CD14-positive monocyte (primary cell): ENCODE data around the gene SLX4. TPM values are rescaled to one million over a fixed set of nuclear protein-coding genes. Genes with fewer than 3 reads are reported as not detected.

Experiments used
- DNase-seq, 3 donors: peaks; one replicate each; pipeline ENCODE4 v3.0.0-alpha.2; 2011 to 2022
- H2AFZ ChIP-seq: 2 replicates; pipeline ENCODE4 v1.6.0; 2012; ENCODE audit warnings: mild to moderate bottlenecking, low read depth, low read length, inconsistent platforms; ENCODE audit not compliant: insufficient read depth, poor library complexity, severe bottlenecking
- H3K27ac ChIP-seq, 2 donors: 1 replicate in 1 of 2; 2 replicates in 1 of 2; pipeline ENCODE4 v1.5.1; 2012 to 2013; ENCODE audit warnings: low read length in 2 of 2, control low read depth in 1 of 2, inconsistent platforms in 1 of 2, low read depth in 1 of 2, mild to moderate bottlenecking in 1 of 2
- H3K27me3 ChIP-seq, 2 donors: one replicate each; pipeline versions ENCODE4 v1.6.0 to v1.6.1; 2011 to 2013; ENCODE audit warnings: low read length in 2 of 2; ENCODE audit not compliant: control insufficient read depth in 2 of 2, insufficient read depth in 2 of 2
- H3K36me3 ChIP-seq, 2 donors: replicated peaks in 1 of 2; 1 replicate in 1 of 2; 2 replicates in 1 of 2; pipeline versions ENCODE4 v1.5.1 to v1.6.1; 2012 to 2013; ENCODE audit warnings: low read length in 2 of 2, control low read depth in 1 of 2, inconsistent platforms in 1 of 2, mild to moderate bottlenecking in 1 of 2; ENCODE audit not compliant: insufficient read depth in 2 of 2, control insufficient read depth in 1 of 2
- H3K4me1 ChIP-seq, 2 donors: 1 replicate in 1 of 2; 2 replicates in 1 of 2; pipeline versions ENCODE4 v1.5.1 to v1.6.1; 2012 to 2013; ENCODE audit warnings: low read length in 2 of 2, control low read depth in 1 of 2, inconsistent platforms in 1 of 2, mild to moderate bottlenecking in 1 of 2, moderate library complexity in 1 of 2; ENCODE audit not compliant: insufficient read depth in 2 of 2, control insufficient read depth in 1 of 2
- H3K4me2 ChIP-seq: replicated peaks from 2 replicates; pipeline ENCODE3; 2012; ENCODE audit warnings: low read length, moderate library complexity, mild to moderate bottlenecking; ENCODE audit not compliant: poor library complexity, severe bottlenecking; ENCODE audit errors: extremely low read depth
- H3K4me3 ChIP-seq, 3 experiments: fragments of 200-600 bp in 1 of 3; sonication (generic) in 1 of 3; replicated peaks in 1 of 3; 1 replicate in 2 of 3; 2 replicates in 1 of 3; pipeline ENCODE4 v1.5.1; 2011 to 2013; ENCODE audit warnings: low read length in 3 of 3, mild to moderate bottlenecking in 3 of 3, control low read depth in 2 of 3, low read depth in 2 of 3, inconsistent platforms in 1 of 3, moderate library complexity in 1 of 3
- H3K79me2 ChIP-seq: 2 replicates; pipeline ENCODE4 v1.6.0; 2012; ENCODE audit warnings: mild to moderate bottlenecking, control low read depth, inconsistent platforms, low read length, moderate library complexity; ENCODE audit not compliant: insufficient read depth
- H3K9ac ChIP-seq: 2 replicates; pipeline ENCODE4 v1.6.0; 2017; ENCODE audit warnings: low read length, mild to moderate bottlenecking; ENCODE audit not compliant: insufficient read depth, poor library complexity, severe bottlenecking
- H3K9me3 ChIP-seq, 2 donors: replicated peaks in 1 of 2; 1 replicate in 1 of 2; 2 replicates in 1 of 2; pipeline versions ENCODE4 v1.5.1 to v1.6.1; 2012 to 2013; ENCODE audit warnings: low read length in 2 of 2, control low read depth in 1 of 2; ENCODE audit not compliant: control insufficient read depth in 1 of 2, insufficient read depth in 1 of 2
- H4K20me1 ChIP-seq: 2 replicates; pipeline ENCODE4 v1.6.0; 2012; ENCODE audit warnings: mild to moderate bottlenecking, low read length, control low read depth, moderate library complexity; ENCODE audit not compliant: insufficient read depth
- H3K27ac Mint-ChIP-seq, 7 donors: one replicate each; pipeline ENCODE4 v1.8.0; 2020; ENCODE audit warnings: mild to moderate bottlenecking in 7 of 7, mixed read lengths in 7 of 7, moderate library complexity in 6 of 7, inconsistent platforms in 2 of 7
- H3K27me3 Mint-ChIP-seq, 3 donors: one replicate each; pipeline ENCODE4 v1.8.0; 2021 to 2022; ENCODE audit warnings: low read depth in 3 of 3, mild to moderate bottlenecking in 3 of 3, mixed read lengths in 3 of 3, moderate library complexity in 3 of 3, inconsistent platforms in 1 of 3
- H3K36me3 Mint-ChIP-seq, 2 donors: one replicate each; pipeline ENCODE4 v1.8.0; 2020; ENCODE audit warnings: mixed read lengths in 2 of 2, inconsistent platforms in 1 of 2, mild to moderate bottlenecking in 1 of 2
- H3K4me1 Mint-ChIP-seq: one replicate; pipeline ENCODE4 v1.8.0; 2020; ENCODE audit warnings: mild to moderate bottlenecking, mixed read lengths
- H3K4me3 Mint-ChIP-seq, 2 donors: one replicate each; pipeline ENCODE4 v1.8.0; 2020; ENCODE audit warnings: mild to moderate bottlenecking in 2 of 2, mixed read lengths in 2 of 2, moderate library complexity in 1 of 2
- H3K9me3 Mint-ChIP-seq, 7 donors: one replicate each; pipeline ENCODE4 v1.8.0; 2020 to 2022; ENCODE audit warnings: mixed read lengths in 7 of 7, mild to moderate bottlenecking in 6 of 7, moderate library complexity in 6 of 7, inconsistent platforms in 2 of 7
- CTCF ChIP-seq: fragments of 200-600 bp; IDR thresholded peaks from one replicate; pipeline ENCODE4 v1.8.0; 2022; ENCODE audit warnings: antibody characterized with exemption, mild to moderate bottlenecking
- WGBS: methylation state at CpG from one replicate; pipeline ENCODE4 v1.1.5; 2013; ENCODE audit warnings: missing lambda C conversion rate; ENCODE audit not compliant: insufficient coverage; 5-methylcytosine and 5-hydroxymethylcytosine counted together
- intact Hi-C, 2 donors: fragments of 100-400 bp; cut with micrococcal nuclease; formaldehyde crosslinking; loops; one replicate each; pipeline versions ENCODE4 v1.15.0 to v1.15.1; 2023
- polyA plus RNA-seq, 3 donors: library from polyadenylated mRNA; depleted of rRNA in 1 of 3; unstranded in 2 of 3; stranded (reverse) in 1 of 3; fragments of 300-500 nt in 2 of 3; fragments of >200 nt in 1 of 3; fragmentation: Illumina TruSeq in 2 of 3; gene quantifications; 1 replicate in 2 of 3; 2 replicates in 1 of 3; pipeline ENCODE4 v1.2.3, GENCODE V29; 2012 to 2021

The SLX4 gene
- polyA plus RNA-seq, 3 donors: 0.12 to 2.4 (median 0.71) TPM

GRCh38 chr16:3580251-3580651 lies 31.2 kb downstream of the SLX4 start:
- Histone ChIP-seq H4K20me1 (no peaks in the 10 kb centered on the region), H3K4me1 (peaks cover 41 to 45% of the 10 kb centered on the region in 2 donors), H3K36me3 (peaks cover 17 to 32% of the 10 kb centered on the region in 2 donors), H3K9ac (peak overlapping the region; percentile 7), H3K27ac (no peak overlapping the region), H3K4me2 (peak overlapping the region; percentile 38), H3K9me3 (no peaks in the 10 kb centered on the region), H3K79me2 (no peaks in the 10 kb centered on the region), H3K4me3 (no peak overlapping the region), H2AFZ (peak overlapping the region; percentile 44), H3K27me3 (peaks cover 0 to 31% of the 10 kb centered on the region in 2 donors)
- H3K4me3 Mint-ChIP-seq: peak overlapping the region; percentile 31 to 81
- peak in 1 of 3 donors; percentile 33 for DNase-seq
- TF ChIP-seq CTCF: no peak
- WGBS: under 1% methylated on average over 11 of the region's 11 CpGs
- H3K9me3 Mint-ChIP-seq: peaks cover 0 to 7% (median 2%) of the 10 kb centered on the region in 7 donors
- H3K27ac Mint-ChIP-seq: no peak overlapping the region
- intact Hi-C loops: loop anchor here in 1 of 2 donors (10.0 kb wide), 1 partner anchor 65 kb away; no protein-coding TSS in a partner anchor
- peaks cover 47% of the 10 kb centered on the region for H3K4me1 Mint-ChIP-seq
- peaks cover 39 to 67% (median 44%) of the 10 kb centered on the region in 3 donors for H3K27me3 Mint-ChIP-seq
- peaks cover 40 to 50% of the 10 kb centered on the region in 2 donors for H3K36me3 Mint-ChIP-seq

- H3K36me3 ChIP-seq: peaks cover 17 to 30% of the 10 kb centered on the region in 2 donors
- no peak for TF ChIP-seq CTCF
- peaks cover 41 to 70% (median 44%) of the 10 kb centered on the region in 3 donors for H3K27me3 Mint-ChIP-seq
- no peaks in the 10 kb centered on the region for H3K79me2 ChIP-seq
- no peak overlapping the region for H3K27ac ChIP-seq
- DNase-seq: no peak
- H3K27me3 ChIP-seq: peaks cover 0 to 31% of the 10 kb centered on the region in 2 donors
- intact Hi-C loops: loop anchor here in 1 of 2 donors (10.0 kb wide), 1 partner anchor 65 kb away; no protein-coding TSS in a partner anchor
- peak overlapping the region; percentile 38 for H3K4me2 ChIP-seq
- no peak overlapping the region for H3K4me3 ChIP-seq
- H4K20me1 ChIP-seq: no peaks in the 10 kb centered on the region
- peak overlapping the region in 2 of 7 donors; percentile 3 to 21 for H3K27ac Mint-ChIP-seq
- H3K36me3 Mint-ChIP-seq: peaks cover 37 to 45% of the 10 kb centered on the region in 2 donors
- H3K4me1 ChIP-seq: peaks cover 41 to 45% of the 10 kb centered on the region in 2 donors
- H3K9me3 Mint-ChIP-seq: peaks cover 0 to 7% (median 2%) of the 10 kb centered on the region in 7 donors
- H3K9ac ChIP-seq: no peak overlapping the region
- no peak overlapping the region for H2AFZ ChIP-seq
- H3K9me3 ChIP-seq: no peaks in the 10 kb centered on the region
- peaks cover 47% of the 10 kb centered on the region for H3K4me1 Mint-ChIP-seq
- 75% methylated on average over 7 of the region's 7 CpGs for WGBS
- H3K4me3 Mint-ChIP-seq: peak overlapping the region in 1 of 2 donors; percentile 81
These were observed 31.6 kb downstream of the SLX4 start for GRCh38 chr16:3579776-3580175.
